Forelimb muscle (tissue), 1 donor: ENCODE results near the gene C19orf47. TPM values are rescaled to one million over a fixed set of nuclear protein-coding genes. Genes with fewer than 3 reads are reported as not detected.

Experiments
- DNase-seq: peaks from one replicate; pipeline ENCODE4 v3.0.0-alpha.2; 2013; ENCODE audit warnings: low read depth
- polyA plus RNA-seq: library from polyadenylated mRNA; unstranded; fragments of 120-200 nt; gene quantifications from one replicate; pipeline ENCODE4 v1.2.1, GENCODE V29; 2013; ENCODE audit not compliant: insufficient read length

C19orf47 gene
- polyA plus RNA-seq, 1 donor, result 77.2 TPM

DNA sequence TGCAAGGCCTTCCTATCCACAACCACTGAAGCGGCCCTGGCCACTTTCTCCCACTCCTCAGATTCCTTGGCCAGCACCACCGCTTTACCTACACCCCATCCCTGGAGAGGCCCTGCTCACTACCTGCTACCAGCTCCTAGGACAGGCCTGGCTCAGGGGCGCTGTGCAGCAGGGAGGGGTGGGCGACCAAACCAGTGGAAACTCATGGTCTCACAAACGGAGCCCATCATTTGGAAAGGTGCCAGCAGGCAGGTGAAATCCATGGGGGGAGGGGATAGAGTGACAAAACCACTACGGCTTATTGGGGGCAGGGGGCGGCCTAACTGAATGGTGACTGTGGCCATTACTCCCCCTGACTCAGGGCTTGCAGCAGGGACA is 27.6 kb downstream of the C19orf47 start:
- DNase-seq, result no peak

- no peak for DNase-seq
Observed at GRCh38 chr19:40317338-40317737, 30.9 kb downstream of the C19orf47 start.

- no peak for DNase-seq
Observed at GRCh38 chr19:40315812-40316470, 32.3 kb downstream of the C19orf47 start.

DNA sequence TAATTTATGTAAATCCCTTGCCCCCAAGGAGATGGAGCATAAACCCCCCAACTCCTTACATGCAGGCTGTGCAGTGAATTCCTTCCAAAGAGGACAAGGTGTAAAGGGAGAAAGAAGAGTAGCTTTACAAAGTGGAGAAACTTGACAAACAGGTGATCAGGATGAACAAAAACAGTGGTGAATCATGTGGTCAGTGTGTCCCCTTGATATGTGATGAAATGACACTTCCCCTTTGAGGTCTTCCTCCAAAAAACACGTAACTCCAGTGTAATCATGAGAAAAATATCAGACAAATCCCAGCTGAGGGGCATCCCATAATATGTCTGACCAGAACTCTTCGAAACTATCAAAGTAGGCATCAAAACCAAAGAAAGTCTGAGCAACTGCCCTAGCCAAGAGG is 33.5 kb downstream of the C19orf47 start:
- DNase-seq, result no peak

DNA sequence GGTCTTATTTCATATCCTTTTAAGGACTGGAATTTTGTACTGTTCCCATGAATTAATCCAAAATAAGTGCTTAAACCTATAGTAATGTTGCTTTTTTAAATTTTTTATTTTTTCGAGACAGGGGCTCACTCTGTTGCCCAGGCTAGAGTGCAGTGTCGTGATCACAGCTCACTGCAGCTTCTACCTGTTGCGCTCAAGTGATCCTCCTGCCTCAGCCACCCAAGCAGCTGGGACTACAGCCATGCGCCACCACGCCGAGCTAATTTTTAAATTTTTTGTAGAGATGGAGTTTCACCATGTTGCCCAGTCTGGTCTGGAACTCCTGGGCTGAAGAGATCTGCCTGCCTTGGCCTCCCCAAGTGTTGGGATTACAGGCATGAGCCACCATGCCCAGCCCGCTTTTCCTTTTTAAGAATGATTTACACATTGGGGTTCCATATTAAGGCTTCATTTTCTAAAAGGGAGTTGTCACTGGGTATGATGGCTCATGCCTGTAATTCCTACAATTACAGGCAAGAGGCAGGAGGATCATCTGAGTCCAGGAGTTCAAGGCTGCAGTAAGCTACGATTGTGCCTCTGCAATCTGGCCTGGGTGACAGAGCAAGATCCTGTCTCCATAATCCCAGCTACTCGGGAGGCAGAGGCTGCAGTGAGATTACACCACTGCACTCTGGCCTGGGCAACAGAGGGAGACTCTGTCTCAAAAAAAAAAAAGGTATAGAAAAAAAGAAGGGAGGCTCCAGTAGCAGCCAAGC is 34.8 kb downstream of the C19orf47 start:
- DNase-seq, result no peak

GRCh38 chr19:40312533-40312932 is 35.7 kb downstream of the C19orf47 start:
- no peak for DNase-seq

DNA sequence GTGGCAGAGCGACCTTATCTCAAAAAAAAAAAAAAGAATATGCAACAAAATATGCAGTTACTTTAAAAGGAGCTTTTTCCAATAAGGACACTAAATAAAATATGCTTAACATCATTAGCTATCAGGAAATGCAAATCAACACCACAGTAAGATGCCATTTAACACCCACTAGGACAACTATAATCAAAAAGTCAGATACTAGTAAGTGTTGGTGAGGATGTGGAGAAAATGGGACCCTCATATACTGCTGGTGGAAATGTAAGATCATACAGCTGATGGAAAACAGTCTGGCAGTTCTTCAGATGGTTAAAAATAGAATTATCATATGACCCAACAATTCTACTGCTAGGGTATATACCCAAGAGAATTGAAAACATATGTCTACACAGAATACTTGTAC is 38.5 kb downstream of the C19orf47 start:
- DNase-seq, result no peak

DNA sequence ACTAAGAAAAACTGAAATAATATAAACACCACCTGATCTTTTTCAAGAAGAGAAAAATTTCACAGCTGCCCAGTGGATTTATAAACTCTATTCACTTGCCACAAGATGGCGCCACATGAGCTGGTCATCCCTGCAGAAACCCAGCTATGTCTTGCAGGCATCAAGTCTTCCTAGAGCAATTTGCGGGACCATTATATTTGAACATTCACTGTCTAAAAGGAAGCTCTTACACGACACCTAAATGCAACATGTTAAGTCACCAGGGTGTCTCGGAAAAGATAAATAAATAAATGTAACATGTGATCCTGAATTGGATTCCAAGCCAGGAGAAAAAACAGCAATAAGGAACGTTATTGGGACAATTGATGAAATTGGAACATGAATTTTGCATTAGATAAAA is 42.8 kb downstream of the C19orf47 start:
- DNase-seq, result peak; percentile 73

DNA sequence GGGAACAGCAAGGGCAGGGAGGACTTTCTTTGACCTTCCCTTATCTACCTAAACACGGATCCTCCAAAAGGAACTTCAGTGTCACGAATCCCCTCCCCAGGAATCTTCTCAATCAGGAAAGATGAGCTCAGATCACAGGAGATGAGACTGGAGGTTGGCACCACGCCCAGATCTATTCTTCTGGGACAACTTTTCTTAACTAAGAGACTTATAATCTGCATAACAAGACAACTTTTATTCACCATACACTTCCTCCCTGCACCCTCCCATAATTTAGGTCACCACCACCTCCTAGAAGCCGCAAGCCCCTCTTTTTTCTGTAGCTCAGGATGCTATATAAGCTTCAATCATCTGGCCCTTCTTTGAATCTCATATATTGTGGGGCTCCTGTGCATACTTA is 43.9 kb downstream of the C19orf47 start:
- DNase-seq, result no peak

DNA sequence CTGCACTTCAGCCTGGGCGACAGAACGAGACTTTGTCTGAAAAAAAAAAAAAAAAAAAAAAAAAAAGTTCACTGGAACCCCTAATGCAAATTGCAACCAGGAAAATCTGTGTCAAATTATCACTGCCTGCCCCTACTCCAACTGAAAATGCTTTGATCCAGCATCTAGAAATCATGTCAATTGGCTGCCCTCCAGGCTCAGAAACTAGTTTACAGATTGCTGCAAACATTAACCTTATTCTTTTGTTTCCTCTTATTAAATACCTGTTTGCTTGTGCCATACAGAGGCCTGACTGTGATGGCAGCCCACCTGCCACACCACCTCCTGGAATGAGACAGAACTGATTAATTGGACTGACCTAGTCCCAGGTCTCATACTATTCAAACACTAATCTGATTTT is 44.4 kb downstream of the C19orf47 start:
- DNase-seq, result no peak

- no peak for DNase-seq
Observed at GRCh38 chr19:40302224-40303011, 45.8 kb downstream of the C19orf47 start.

GRCh38 chr19:40300668-40301067 is 47.5 kb downstream of the C19orf47 start:
- DNase-seq, result no peak

GRCh38 chr19:40298026-40298425 is 50.2 kb downstream of the C19orf47 start:
- no peak for DNase-seq

- DNase-seq, result no peak
Observed at GRCh38 chr19:40294560-40294959, 53.6 kb downstream of the C19orf47 start.

DNA sequence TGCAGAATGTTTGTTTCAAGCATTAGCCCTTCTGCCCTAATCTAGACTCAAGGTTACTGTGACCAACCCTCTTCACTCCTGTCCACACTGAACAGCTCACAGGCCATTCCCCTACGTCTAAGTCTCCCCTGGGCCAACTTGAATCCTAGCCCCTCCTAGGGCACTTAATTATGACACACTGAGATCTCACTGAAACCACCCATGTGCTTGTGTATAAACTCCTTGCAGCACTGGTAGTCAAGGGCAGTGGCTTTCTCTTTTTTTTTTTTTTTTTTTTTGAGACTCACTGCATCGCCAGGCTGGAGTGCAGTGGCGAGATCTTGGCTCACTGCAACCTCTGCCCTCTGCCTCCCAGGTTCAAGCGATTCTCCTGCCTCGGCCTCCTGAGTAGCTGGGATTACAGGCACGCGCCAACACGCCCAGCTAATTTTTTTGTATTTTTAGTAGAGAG is 61.2 kb downstream of the C19orf47 start:
- no peak for DNase-seq

- no peak for DNase-seq
Observed at GRCh38 chr19:40286235-40286970, 61.8 kb downstream of the C19orf47 start.

DNA sequence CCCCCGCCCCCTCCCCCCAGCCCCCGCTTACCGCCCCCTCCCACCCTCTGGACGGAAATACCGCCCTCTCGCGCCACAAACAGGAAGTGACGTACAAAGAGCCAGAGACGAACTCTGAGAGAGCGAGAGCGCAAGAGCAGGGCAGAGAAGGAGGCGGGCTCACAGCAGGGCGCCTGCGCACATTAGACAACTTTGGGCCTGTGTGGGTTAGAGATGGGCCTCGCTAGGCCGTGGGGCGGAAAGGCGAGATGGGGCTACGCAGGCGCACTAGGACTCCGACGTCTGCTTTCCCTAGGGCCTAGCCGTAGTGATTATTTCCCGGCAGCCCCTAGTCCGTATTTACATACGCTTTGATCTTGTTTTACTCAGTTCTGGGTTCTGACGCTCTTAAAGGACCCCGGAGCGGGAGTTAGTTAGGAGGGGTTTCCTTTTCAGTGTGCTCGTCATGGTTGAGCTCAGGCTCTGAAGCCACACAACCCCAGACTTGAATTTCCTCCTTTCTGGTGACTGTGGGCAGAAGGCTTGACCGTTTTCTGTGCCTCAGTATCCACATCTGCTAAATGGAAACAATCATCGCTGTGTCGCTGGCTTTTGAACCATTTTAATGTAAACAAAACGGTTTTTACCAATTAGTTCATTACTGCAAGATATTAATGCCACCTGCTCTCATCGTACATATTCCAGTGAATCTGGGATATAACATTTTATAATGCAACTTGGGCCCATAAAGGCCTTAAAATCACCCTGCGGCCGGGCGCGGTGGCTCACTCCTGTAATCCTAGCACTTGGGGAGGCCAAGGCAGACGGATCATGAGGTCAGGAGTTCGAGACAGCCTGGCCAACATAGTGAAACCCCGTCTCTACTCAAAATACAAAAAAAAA is 62.6 kb downstream of the C19orf47 start:
- DNase-seq, result peak; percentile 99

DNA sequence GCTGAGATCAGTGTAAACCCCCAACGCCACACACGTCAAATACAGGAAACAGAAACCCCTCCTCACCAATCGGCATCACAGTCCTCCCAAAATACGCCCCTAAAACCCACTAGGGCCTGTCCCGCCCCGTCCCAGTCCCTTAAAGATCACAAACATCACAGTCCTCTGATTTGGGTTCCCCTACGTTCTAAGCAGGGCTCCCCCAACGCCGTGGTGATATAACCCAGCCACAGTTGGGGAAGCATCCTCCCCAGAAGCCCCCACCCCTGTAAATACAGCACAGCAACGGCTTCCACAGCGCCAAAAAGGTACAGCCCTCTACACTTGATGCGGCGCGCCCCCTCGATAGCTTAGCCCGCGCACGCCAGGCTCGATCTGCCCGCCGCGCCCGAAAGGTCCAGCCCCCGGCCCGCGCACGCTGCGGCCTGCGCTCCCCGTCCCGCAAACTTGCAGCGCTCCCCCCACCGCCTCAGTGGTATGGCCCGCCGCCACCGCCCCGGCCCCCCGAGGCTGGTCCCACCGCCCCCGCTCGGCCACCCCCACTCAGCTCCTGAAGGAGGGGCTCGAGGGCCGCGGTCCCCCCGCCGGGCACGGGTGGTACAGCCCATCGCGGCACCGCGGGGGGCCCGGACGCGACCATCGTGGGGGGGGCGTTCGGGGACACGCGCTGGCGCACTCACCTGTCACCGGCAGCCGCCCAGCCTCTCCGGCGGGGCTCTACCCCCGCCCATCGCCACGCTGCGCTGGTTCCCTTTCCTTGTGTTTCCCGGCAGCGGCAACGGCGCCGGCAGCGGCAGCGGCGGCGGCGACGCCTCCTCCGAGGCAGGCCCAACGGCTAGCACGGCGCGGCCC is 63.5 kb downstream of the C19orf47 start, which contains the start of gene AKT2:
AKT2 (minus strand) TSS at position 845 of the 852 bp plus-strand sequence. CDS start 20,078 bp downstream, outside the sequence.
- no peak for DNase-seq

- DNase-seq, result no peak
Observed at GRCh38 chr19:40284251-40284500, 64.0 kb downstream of the C19orf47 start.
